Measurements from ENCODE around the gene MRPL27. TPM values are rescaled to one million over a fixed set of nuclear protein-coding genes. Genes with fewer than 3 reads are reported as not detected.
A peak's percentile ranks its signal among the peaks of the same experiment; 100 is the strongest.

MRPL27 gene
- total RNA-seq, 1 donor from 2014 or later: 77.2 TPM

- H3K27me3 Mint-ChIP-seq (ENCODE audit: unreplicated experiment): peaks cover 6% of the 10 kb centered on the region
- peak; percentile 74 for TF ChIP-seq CTCF (IDR thresholded peaks at IDR 0.05; ENCODE audit: partially characterized antibody, unreplicated experiment)
- H3K4me3 Mint-ChIP-seq (ENCODE audit: unreplicated experiment): peak overlapping the region; percentile 25
- peak overlapping the region; percentile 62 for H3K27ac Mint-ChIP-seq (ENCODE audit: unreplicated experiment)
- DNase-seq: peak; percentile 54
- peaks cover 35% of the 10 kb centered on the region for H3K4me1 Mint-ChIP-seq (ENCODE audit: low read depth, unreplicated experiment)
- no peaks in the 10 kb centered on the region for H3K36me3 Mint-ChIP-seq (ENCODE audit: unreplicated experiment)
- peaks cover 9% of the 10 kb centered on the region for H3K9me3 Mint-ChIP-seq (ENCODE audit: unreplicated experiment)
Measured at GRCh38 chr17:50361561-50362480, 11.2 kb downstream of the MRPL27 start.

GRCh38 chr17:50360486-50361115 is 12.4 kb downstream of the MRPL27 start:
- H3K27me3 Mint-ChIP-seq (ENCODE audit: unreplicated experiment): peaks cover 6% of the 10 kb centered on the region
- H3K36me3 Mint-ChIP-seq (ENCODE audit: unreplicated experiment): no peaks in the 10 kb centered on the region
- H3K9me3 Mint-ChIP-seq (ENCODE audit: unreplicated experiment): peaks cover 9% of the 10 kb centered on the region
- H3K4me1 Mint-ChIP-seq (ENCODE audit: low read depth, unreplicated experiment): peaks cover 27% of the 10 kb centered on the region
- H3K4me3 Mint-ChIP-seq (ENCODE audit: unreplicated experiment): no peak overlapping the region
- TF ChIP-seq CTCF (IDR thresholded peaks at IDR 0.05; ENCODE audit: partially characterized antibody, unreplicated experiment): no peak
- DNase-seq: no peak
- no peak overlapping the region for H3K27ac Mint-ChIP-seq (ENCODE audit: unreplicated experiment)

- Mint-ChIP-seq H3K27ac (ENCODE audit: unreplicated experiment) (no peak overlapping the region), H3K36me3 (ENCODE audit: unreplicated experiment) (no peaks in the 10 kb centered on the region), H3K9me3 (ENCODE audit: unreplicated experiment) (peaks cover 9% of the 10 kb centered on the region), H3K27me3 (ENCODE audit: unreplicated experiment) (peaks cover 6% of the 10 kb centered on the region), H3K4me3 (ENCODE audit: unreplicated experiment) (no peak overlapping the region), H3K4me1 (ENCODE audit: low read depth, unreplicated experiment) (peaks cover 22% of the 10 kb centered on the region)
- DNase-seq: no peak
- no peak for TF ChIP-seq CTCF (IDR thresholded peaks at IDR 0.05; ENCODE audit: partially characterized antibody, unreplicated experiment)
Measured at GRCh38 chr17:50359998-50360461, 13.0 kb downstream of the MRPL27 start.

- no peak for DNase-seq
- peaks cover 8% of the 10 kb centered on the region for H3K27me3 Mint-ChIP-seq (ENCODE audit: unreplicated experiment)
- no peak overlapping the region for H3K4me3 Mint-ChIP-seq (ENCODE audit: unreplicated experiment)
- H3K4me1 Mint-ChIP-seq (ENCODE audit: low read depth, unreplicated experiment): peaks cover 13% of the 10 kb centered on the region
- H3K9me3 Mint-ChIP-seq (ENCODE audit: unreplicated experiment): peaks cover 9% of the 10 kb centered on the region
- H3K36me3 Mint-ChIP-seq (ENCODE audit: unreplicated experiment): no peaks in the 10 kb centered on the region
- no peak overlapping the region for H3K27ac Mint-ChIP-seq (ENCODE audit: unreplicated experiment)
- TF ChIP-seq CTCF (IDR thresholded peaks at IDR 0.05; ENCODE audit: partially characterized antibody, unreplicated experiment): no peak
Measured at GRCh38 chr17:50359005-50359699, 13.8 kb downstream of the MRPL27 start.
